Endothelial cell of umbilical vein (primary cell): Measurements from ENCODE around the gene KIF1C. TPM values are rescaled to one million over a fixed set of nuclear protein-coding genes. Genes with fewer than 3 reads are reported as not detected.

Experiments used
- BruUV-seq: library from RNA; stranded (reverse); fragments of 400-500 nt; replicated peaks from 2 replicates; lab custom pipeline; 2021; lab: Mats Ljungman, UMichigan
- CTCF ChIA-PET: fragments of 300-600, 350-600 bp; sonication (Branson Sonifier 250); formaldehyde crosslinking; loops from one replicate; lab custom pipeline; 2021; ENCODE audit warnings: antibody characterized with exemption, inconsistent platforms; lab: Charles Lee
- POLR2A ChIA-PET: fragments of 300-600, 350-600 bp; sonication (Branson Sonifier 250); formaldehyde crosslinking; loops from one replicate; lab custom pipeline; 2021; ENCODE audit warnings: antibody characterized with exemption, inconsistent platforms; lab: Charles Lee
- DNase-seq: peaks from one replicate; pipeline ENCODE4 v3.0.0-alpha.2; 2011; ENCODE audit warnings: low read depth, low spot score
- FAIRE-seq: peaks from 2 replicates; lab custom pipeline; 2011; peaks lifted over from hg19 to GRCh38; lab: Jason Lieb, UNC
- H2AFZ ChIP-seq: 2 replicates; pipeline ENCODE4 v1.6.0; 2012; ENCODE audit warnings: low read depth, low read length, control low read depth, inconsistent platforms
- H3K27ac ChIP-seq: 2 replicates; pipeline ENCODE4 v1.5.1; 2011; ENCODE audit warnings: low read depth, mild to moderate bottlenecking, control low read depth, low read length, moderate library complexity; ENCODE audit not compliant: insufficient read depth
- H3K27me3 ChIP-seq, 2 experiments: 2 replicates each; pipeline versions ENCODE4 v1.6.0 to v1.6.1; 2011; ENCODE audit warnings: low read length in 2 of 2, mixed read lengths in 1 of 2; ENCODE audit not compliant: control insufficient read depth in 2 of 2, insufficient read depth in 2 of 2
- H3K36me3 ChIP-seq, 2 experiments: 2 replicates in 1 of 2; 3 replicates in 1 of 2; pipeline ENCODE4 v1.5.1; 2011; ENCODE audit warnings: low read length in 2 of 2, mild to moderate bottlenecking in 1 of 2, moderate library complexity in 1 of 2; ENCODE audit not compliant: control insufficient read depth in 2 of 2, insufficient read depth in 2 of 2; ENCODE audit errors: extremely low read depth in 1 of 2
- H3K4me1 ChIP-seq: 3 replicates; pipeline ENCODE4 v1.5.1; 2011; ENCODE audit warnings: mild to moderate bottlenecking, low read length; ENCODE audit not compliant: control insufficient read depth, insufficient read depth; ENCODE audit errors: extremely low read depth
- H3K4me2 ChIP-seq: 2 replicates; pipeline ENCODE4 v1.6.1; 2011; ENCODE audit warnings: low read length, control low read depth, mixed read lengths; ENCODE audit not compliant: insufficient read depth
- H3K4me3 ChIP-seq, 3 experiments: fragments of 200-600 bp in 1 of 3; sonication (generic), shearing (Covaris generic) in 1 of 3; replicated peaks in 1 of 3; 2 replicates each; pipeline ENCODE4 v1.5.1; 2011 to 2016; ENCODE audit warnings: control low read depth in 3 of 3, low read length in 3 of 3, mild to moderate bottlenecking in 2 of 3, inconsistent platforms in 1 of 3, low read depth in 1 of 3, moderate library complexity in 1 of 3; ENCODE audit not compliant: insufficient read depth in 1 of 3
- H3K79me2 ChIP-seq: 2 replicates; pipeline ENCODE4 v1.6.0; 2012; ENCODE audit warnings: low read length, inconsistent platforms; ENCODE audit not compliant: control insufficient read depth, insufficient read depth
- H3K9ac ChIP-seq: replicated peaks from 2 replicates; pipeline ENCODE3; 2011; ENCODE audit warnings: low read length, control low read depth; ENCODE audit not compliant: insufficient read depth; ENCODE audit errors: extremely low read depth
- H3K9me1 ChIP-seq: replicated peaks from 3 replicates; pipeline ENCODE4 v1.6.0; 2011; ENCODE audit warnings: mild to moderate bottlenecking, low read length; ENCODE audit not compliant: control insufficient read depth, insufficient read depth; ENCODE audit errors: extremely low read depth
- H3K9me3 ChIP-seq: replicated peaks from 2 replicates; pipeline ENCODE4 v1.5.1; 2012; ENCODE audit warnings: low read length, inconsistent platforms; ENCODE audit not compliant: control insufficient read depth, insufficient read depth
- H4K20me1 ChIP-seq: replicated peaks from 2 replicates; pipeline ENCODE3; 2011; ENCODE audit warnings: mild to moderate bottlenecking, low read length; ENCODE audit not compliant: control insufficient read depth, insufficient read depth; ENCODE audit errors: extremely low read depth
- EZH2 ChIP-seq: IDR thresholded peaks from 2 replicates; pipeline ENCODE4 v1.6.1; 2012; ENCODE audit warnings: borderline replicate concordance, low read depth, mild to moderate bottlenecking, moderate library complexity, low read length, inconsistent platforms; ENCODE audit not compliant: severe bottlenecking
- GATA2 ChIP-seq: IDR thresholded peaks from 2 replicates; pipeline ENCODE4 v1.7.0; 2011; ENCODE audit warnings: low read depth, mild to moderate bottlenecking, moderate library complexity, mixed read lengths, low read length; ENCODE audit not compliant: insufficient read length, insufficient read depth
- JUN ChIP-seq: IDR thresholded peaks from 2 replicates; pipeline ENCODE4 v1.6.1; 2011; ENCODE audit warnings: borderline replicate concordance, low read depth; ENCODE audit not compliant: insufficient read length, insufficient read depth
- dilution Hi-C: fragments of 300-500 bp; cut with MboI; formaldehyde crosslinking; loops from one replicate; pipeline ENCODE4 v1.15.0; 2019; ENCODE audit warnings: low sequenced_read_pairs; ENCODE audit not compliant: extremely low pct_ligation_motif_present
- intact Hi-C: fragments of 100-400 bp; cut with micrococcal nuclease; formaldehyde crosslinking; loops from one replicate; pipeline ENCODE4 v1.10.0; 2022
- polyA plus RNA-seq, 4 experiments: library from polyadenylated mRNA; depleted of rRNA in 3 of 4; stranded (reverse) in 3 of 4; unstranded in 1 of 4; fragments of >200 nt; gene quantifications; 2 replicates each; pipeline versions ENCODE4 v1.2.1 to v1.2.3, GENCODE V29; 2011 to 2012; ENCODE audit warnings: missing spikeins in 1 of 4
- total RNA-seq: library from RNA; stranded (reverse); gene quantifications from 2 replicates; pipeline ENCODE4 v1.2.3, GENCODE V29; 2021
- TF ChIP-seq, protein P1 (sequence below): IDR thresholded peaks from 2 replicates; pipeline ENCODE4 v1.6.1; 2011; ENCODE audit not compliant: insufficient read depth, insufficient read length

The KIF1C gene
- total and polyA plus RNA-seq, 2 donors (not counting 3 experiments of a cell fraction or from before 2014, with no cell fraction given): 33.6 to 171 TPM

DNA sequence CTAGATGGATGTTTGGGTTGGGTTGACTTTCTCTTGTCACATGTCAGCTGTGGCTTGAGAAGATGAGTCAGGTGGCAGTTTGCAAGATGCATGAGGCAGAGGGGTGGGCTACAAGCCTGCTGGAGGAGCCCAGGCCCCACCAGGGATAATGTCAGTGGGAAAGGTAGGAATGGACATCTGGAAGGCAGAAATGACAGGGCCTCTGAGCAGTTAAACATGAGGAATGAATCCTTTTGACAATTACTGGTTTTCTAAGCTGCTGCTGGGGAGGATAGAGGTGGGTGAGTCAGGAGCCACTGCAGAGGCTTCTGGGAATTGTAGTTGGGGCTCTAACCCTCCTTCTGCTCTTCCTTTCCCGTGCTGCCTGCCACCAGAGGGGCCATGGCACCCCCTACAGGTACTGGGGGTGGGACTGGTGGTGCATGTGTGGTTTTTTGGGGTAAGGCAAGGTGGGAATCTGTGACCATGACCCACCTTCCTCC lies 21.8 kb downstream of the KIF1C start:
- no peak for TF ChIP-seq GATA2
- TF ChIP-seq, protein P1, sequence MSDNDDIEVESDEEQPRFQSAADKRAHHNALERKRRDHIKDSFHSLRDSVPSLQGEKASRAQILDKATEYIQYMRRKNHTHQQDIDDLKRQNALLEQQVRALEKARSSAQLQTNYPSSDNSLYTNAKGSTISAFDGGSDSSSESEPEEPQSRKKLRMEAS: no peak
- H4K20me1 ChIP-seq: no peaks in the 10 kb centered on the region

DNA sequence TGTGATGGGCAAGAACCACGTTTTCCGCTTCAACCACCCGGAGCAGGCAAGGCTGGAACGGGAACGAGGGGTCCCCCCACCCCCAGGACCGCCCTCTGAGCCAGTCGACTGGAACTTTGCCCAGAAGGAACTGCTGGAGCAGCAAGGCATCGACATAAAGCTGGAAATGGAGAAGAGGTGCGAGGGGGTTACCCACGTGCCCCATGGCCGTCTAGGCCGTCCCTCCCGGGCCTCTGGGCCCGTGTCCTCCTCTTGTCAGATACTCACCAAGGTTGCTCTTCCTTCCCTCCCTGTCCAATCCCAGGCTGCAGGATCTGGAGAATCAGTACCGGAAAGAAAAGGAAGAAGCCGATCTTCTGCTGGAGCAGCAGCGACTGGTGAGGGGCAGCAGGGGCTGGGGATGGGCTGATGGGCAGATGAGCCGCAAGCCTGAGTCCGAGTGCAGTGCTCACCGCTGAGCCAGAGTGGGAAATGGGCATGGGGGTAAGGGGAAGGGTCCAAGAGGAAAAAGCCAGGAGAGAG lies 22.8 kb downstream of the KIF1C start:
- intact Hi-C loops: no loop called here
- CTCF ChIA-PET: interaction anchor here (1.0 kb wide), 1 partner anchor 10 kb away, joined by 4 read pairs; no protein-coding TSS in a partner anchor
- peaks cover 5 to 49% of the 10 kb centered on the region in 2 experiments for H3K36me3 ChIP-seq
- H3K4me1 ChIP-seq: no peaks in the 10 kb centered on the region
- H3K27me3 ChIP-seq: no peaks in the 10 kb centered on the region
- no peaks in the 10 kb centered on the region for H3K9me3 ChIP-seq
- no peak overlapping the region for H3K4me3 ChIP-seq
- H3K9ac ChIP-seq: no peak overlapping the region
- no peaks in the 10 kb centered on the region for H4K20me1 ChIP-seq
- H3K27ac ChIP-seq: no peak overlapping the region
- POLR2A ChIA-PET: interaction anchor here (0.9 kb wide), 1 partner anchor 112 kb away, joined by 10 read pairs; no protein-coding TSS in a partner anchor
- H3K9me1 ChIP-seq: no peaks in the 10 kb centered on the region
- DNase-seq (no peak), FAIRE-seq (no peak)
- BruUV-seq: no TSS peak
- H3K4me2 ChIP-seq: no peak overlapping the region
- no peaks in the 10 kb centered on the region for H3K79me2 ChIP-seq
- H2AFZ ChIP-seq: no peak overlapping the region
- TF ChIP-seq EZH2 (no peak), JUN (no peak)
- TF ChIP-seq, protein P1: no peak
- dilution Hi-C loops: no loop called here

More for the DNA sequence above, 21.8 kb downstream of the KIF1C start:
- Histone ChIP-seq H2AFZ (no peak overlapping the region), H3K4me1 (no peaks in the 10 kb centered on the region), H3K4me2 (no peak overlapping the region), H3K9me3 (no peaks in the 10 kb centered on the region), H3K36me3 (peaks cover 10 to 54% of the 10 kb centered on the region in 2 experiments), H3K9me1 (no peaks in the 10 kb centered on the region), H3K9ac (no peak overlapping the region), H3K4me3 (no peak overlapping the region), H3K79me2 (no peaks in the 10 kb centered on the region), H3K27me3 (no peaks in the 10 kb centered on the region), H3K27ac (no peak overlapping the region)
- no peak for FAIRE-seq
- intact Hi-C loops (no loop called here), dilution Hi-C loops (no loop called here)
- DNase-seq: no peak
- ChIA-PET POLR2A (no interaction called here), CTCF (interaction anchor here (1.0 to 1.8 kb wide), 5 partner anchors 9 to 110 kb away, joined by 3 to 7 read pairs (median 4); partner anchors contain the start of gene CAMTA2)
- no TSS peak for BruUV-seq
